ENCODE results near the gene MKRN3. TPM values are rescaled to one million over a fixed set of nuclear protein-coding genes. Genes with fewer than 3 reads are reported as not detected.

The MKRN3 gene
- total and polyA plus RNA-seq, 2 experiments from 2014 or later, result not detected

DNA sequence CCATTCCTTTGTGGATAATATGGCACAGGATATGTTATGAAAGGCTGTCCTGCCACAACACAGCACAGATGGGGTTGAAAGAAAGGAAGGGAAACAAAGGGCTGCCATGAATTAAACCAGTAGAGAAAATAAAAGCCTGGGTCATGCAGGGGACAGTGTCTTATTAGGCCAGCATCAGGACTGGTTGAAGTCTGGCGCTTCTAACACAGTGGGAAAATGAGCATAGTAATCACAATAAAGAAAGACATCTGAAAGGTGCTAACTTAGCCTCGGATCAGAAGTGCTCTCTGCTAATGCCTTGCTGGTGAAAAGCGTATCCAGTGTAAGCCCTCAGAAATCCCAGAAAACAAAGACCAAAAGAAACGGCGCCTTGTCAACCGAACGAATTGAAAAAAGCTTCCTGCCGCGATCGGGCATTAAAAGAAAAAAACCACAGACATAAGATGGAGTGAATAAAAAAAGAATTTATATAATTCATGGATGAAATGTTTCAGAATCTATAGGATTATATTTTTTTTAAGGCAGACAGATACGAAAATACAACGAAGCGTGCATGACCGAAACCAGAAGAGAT is 566 bp upstream of the MKRN3 start (continued):
- TF ChIP-seq, protein P1, sequence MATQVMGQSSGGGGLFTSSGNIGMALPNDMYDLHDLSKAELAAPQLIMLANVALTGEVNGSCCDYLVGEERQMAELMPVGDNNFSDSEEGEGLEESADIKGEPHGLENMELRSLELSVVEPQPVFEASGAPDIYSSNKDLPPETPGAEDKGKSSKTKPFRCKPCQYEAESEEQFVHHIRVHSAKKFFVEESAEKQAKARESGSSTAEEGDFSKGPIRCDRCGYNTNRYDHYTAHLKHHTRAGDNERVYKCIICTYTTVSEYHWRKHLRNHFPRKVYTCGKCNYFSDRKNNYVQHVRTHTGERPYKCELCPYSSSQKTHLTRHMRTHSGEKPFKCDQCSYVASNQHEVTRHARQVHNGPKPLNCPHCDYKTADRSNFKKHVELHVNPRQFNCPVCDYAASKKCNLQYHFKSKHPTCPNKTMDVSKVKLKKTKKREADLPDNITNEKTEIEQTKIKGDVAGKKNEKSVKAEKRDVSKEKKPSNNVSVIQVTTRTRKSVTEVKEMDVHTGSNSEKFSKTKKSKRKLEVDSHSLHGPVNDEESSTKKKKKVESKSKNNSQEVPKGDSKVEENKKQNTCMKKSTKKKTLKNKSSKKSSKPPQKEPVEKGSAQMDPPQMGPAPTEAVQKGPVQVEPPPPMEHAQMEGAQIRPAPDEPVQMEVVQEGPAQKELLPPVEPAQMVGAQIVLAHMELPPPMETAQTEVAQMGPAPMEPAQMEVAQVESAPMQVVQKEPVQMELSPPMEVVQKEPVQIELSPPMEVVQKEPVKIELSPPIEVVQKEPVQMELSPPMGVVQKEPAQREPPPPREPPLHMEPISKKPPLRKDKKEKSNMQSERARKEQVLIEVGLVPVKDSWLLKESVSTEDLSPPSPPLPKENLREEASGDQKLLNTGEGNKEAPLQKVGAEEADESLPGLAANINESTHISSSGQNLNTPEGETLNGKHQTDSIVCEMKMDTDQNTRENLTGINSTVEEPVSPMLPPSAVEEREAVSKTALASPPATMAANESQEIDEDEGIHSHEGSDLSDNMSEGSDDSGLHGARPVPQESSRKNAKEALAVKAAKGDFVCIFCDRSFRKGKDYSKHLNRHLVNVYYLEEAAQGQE (IDR thresholded peaks at IDR 0.05; ENCODE audit: unreplicated experiment), result no peak
- TF ChIP-seq, protein P2, sequence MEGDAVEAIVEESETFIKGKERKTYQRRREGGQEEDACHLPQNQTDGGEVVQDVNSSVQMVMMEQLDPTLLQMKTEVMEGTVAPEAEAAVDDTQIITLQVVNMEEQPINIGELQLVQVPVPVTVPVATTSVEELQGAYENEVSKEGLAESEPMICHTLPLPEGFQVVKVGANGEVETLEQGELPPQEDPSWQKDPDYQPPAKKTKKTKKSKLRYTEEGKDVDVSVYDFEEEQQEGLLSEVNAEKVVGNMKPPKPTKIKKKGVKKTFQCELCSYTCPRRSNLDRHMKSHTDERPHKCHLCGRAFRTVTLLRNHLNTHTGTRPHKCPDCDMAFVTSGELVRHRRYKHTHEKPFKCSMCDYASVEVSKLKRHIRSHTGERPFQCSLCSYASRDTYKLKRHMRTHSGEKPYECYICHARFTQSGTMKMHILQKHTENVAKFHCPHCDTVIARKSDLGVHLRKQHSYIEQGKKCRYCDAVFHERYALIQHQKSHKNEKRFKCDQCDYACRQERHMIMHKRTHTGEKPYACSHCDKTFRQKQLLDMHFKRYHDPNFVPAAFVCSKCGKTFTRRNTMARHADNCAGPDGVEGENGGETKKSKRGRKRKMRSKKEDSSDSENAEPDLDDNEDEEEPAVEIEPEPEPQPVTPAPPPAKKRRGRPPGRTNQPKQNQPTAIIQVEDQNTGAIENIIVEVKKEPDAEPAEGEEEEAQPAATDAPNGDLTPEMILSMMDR (conservative IDR thresholded peaks at IDR 0.05; ENCODE audit: low read depth in 2 of 2), result no peak
- no peak for TF ChIP-seq EZH2 (IDR thresholded peaks at IDR 0.05; ENCODE audit: low read depth, unreplicated experiment)
- TF ChIP-seq, protein P3, sequence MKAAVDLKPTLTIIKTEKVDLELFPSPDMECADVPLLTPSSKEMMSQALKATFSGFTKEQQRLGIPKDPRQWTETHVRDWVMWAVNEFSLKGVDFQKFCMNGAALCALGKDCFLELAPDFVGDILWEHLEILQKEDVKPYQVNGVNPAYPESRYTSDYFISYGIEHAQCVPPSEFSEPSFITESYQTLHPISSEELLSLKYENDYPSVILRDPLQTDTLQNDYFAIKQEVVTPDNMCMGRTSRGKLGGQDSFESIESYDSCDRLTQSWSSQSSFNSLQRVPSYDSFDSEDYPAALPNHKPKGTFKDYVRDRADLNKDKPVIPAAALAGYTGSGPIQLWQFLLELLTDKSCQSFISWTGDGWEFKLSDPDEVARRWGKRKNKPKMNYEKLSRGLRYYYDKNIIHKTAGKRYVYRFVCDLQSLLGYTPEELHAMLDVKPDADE (IDR thresholded peaks at IDR 0.05), result no peak
- no peak for TF ChIP-seq NANOG (IDR thresholded peaks at IDR 0.05; ENCODE audit: borderline replicate concordance)
- TF ChIP-seq STAT1 (IDR thresholded peaks at IDR 0.05; ENCODE audit: unreplicated experiment), result no peak
- no peak for TF ChIP-seq CREB1 (CRISPR knock-in tag; IDR thresholded peaks at IDR 0.05; ENCODE audit: low read depth)
- no peak for TF ChIP-seq EZH2phosphoT487 (IDR thresholded peaks at IDR 0.05; ENCODE audit: unreplicated experiment)
- TF ChIP-seq POLR2AphosphoS5 (IDR thresholded peaks at IDR 0.05; ENCODE audit: low read depth), result no peak
- TF ChIP-seq ZNF331 (CRISPR knock-in tag; IDR thresholded peaks at IDR 0.05; ENCODE audit: low read depth), result no peak

DNA sequence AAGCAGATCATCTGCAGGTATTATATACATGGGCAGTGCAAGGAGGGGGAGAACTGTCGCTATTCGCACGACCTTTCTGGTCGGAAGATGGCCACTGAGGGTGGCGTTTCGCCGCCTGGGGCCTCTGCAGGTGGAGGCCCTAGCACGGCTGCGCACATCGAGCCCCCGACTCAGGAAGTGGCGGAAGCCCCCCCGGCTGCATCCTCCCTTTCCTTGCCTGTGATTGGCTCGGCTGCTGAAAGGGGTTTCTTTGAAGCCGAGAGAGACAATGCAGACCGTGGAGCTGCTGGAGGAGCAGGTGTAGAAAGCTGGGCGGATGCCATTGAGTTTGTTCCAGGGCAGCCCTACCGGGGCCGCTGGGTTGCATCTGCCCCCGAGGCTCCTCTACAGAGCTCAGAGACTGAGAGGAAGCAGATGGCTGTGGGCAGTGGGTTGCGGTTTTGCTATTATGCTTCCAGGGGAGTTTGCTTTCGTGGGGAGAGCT is 639 bp downstream of the MKRN3 start:
- no peaks in the 10 kb centered on the region for H3K79me2 ChIP-seq (replicated peaks; ENCODE audit: insufficient read depth)
- Mint-ChIP-seq H3K9me3 (peaks cover 75% of the 10 kb centered on the region), H3K27me3 (ENCODE audit: insufficient read depth, low read depth, poor library complexity) (no peaks in the 10 kb centered on the region), H3K4me3 (peak overlapping the region; percentile 72; the same call in 2 of the 3 replicates), H3K36me3 (ENCODE audit: low read depth) (peaks cover 24% of the 10 kb centered on the region), H3K27ac (peak overlapping the region; percentile 48; the same call in 1 of the 2 replicates), H3K4me1 (peaks cover 4% of the 10 kb centered on the region; the same call in 1 of the 3 replicates)
- ATAC-seq (peak; percentile 60), DNase-seq (ENCODE audit: low spot score) (no peak)
- H3K36me3 ChIP-seq (ENCODE audit: insufficient read depth), result no peaks in the 10 kb centered on the region
- H3K27ac ChIP-seq (ENCODE audit: low read depth), result no peak overlapping the region
- no peaks in the 10 kb centered on the region for H3K4me1 ChIP-seq (ENCODE audit: insufficient read depth)
- no peak overlapping the region for H3K4me3 ChIP-seq
- H3F3A ChIP-seq (replicated peaks; ENCODE audit: low read depth), result no peaks in the 10 kb centered on the region
- no peaks in the 10 kb centered on the region for H3K9me2 ChIP-seq (ENCODE audit: insufficient read depth)
- no peaks in the 10 kb centered on the region for H4K20me1 ChIP-seq (replicated peaks; ENCODE audit: insufficient read depth)
- no peak overlapping the region for H2AFZ ChIP-seq
- H3K4me2 ChIP-seq, result no peak overlapping the region
- H3K27me3 ChIP-seq (ENCODE audit: insufficient read depth), result no peaks in the 10 kb centered on the region
- TF ChIP-seq, protein P1 (IDR thresholded peaks at IDR 0.05; ENCODE audit: unreplicated experiment), result no peak
- TF ChIP-seq EZH2phosphoT487 (IDR thresholded peaks at IDR 0.05; ENCODE audit: unreplicated experiment) (no peak), JUNB (IDR thresholded peaks at IDR 0.05; ENCODE audit: unreplicated experiment) (no peak), CREB1 (CRISPR knock-in tag; IDR thresholded peaks at IDR 0.05; ENCODE audit: low read depth) (no peak), ZNF114 (CRISPR knock-in tag; IDR thresholded peaks at IDR 0.05) (no peak), NANOG (IDR thresholded peaks at IDR 0.05; ENCODE audit: borderline replicate concordance) (no peak), ZNF331 (CRISPR knock-in tag; IDR thresholded peaks at IDR 0.05; ENCODE audit: low read depth) (no peak)
